Large intestine (tissue), 3 donors: ENCODE data around the gene R3HDM2. TPM values are rescaled to one million over a fixed set of nuclear protein-coding genes. Genes with fewer than 3 reads are reported as not detected.
"Not testable (repeated sequence)": the region's sequence is repeated elsewhere in the genome, so short reads cannot be mapped to it uniquely, and the experiment has no call there.

Experiments used
- DNase-seq, 2 donors: peaks; one replicate each; pipeline versions ENCODE4 v3.0.0 to v3.0.0-alpha.2; 2013
- H3K27ac ChIP-seq: one replicate; pipeline ENCODE4 v1.5.1; 2013; ENCODE audit warnings: low read length
- H3K27me3 ChIP-seq: 2 replicates; pipeline ENCODE4 v1.6.1; 2013; ENCODE audit warnings: low read length; ENCODE audit not compliant: control insufficient read depth, insufficient read depth
- H3K36me3 ChIP-seq: 2 replicates; pipeline ENCODE4 v1.6.1; 2013; ENCODE audit warnings: low read length; ENCODE audit not compliant: control insufficient read depth, insufficient read depth
- H3K4me1 ChIP-seq: one replicate; pipeline ENCODE4 v1.6.1; 2013; ENCODE audit warnings: low read length; ENCODE audit not compliant: control insufficient read depth, insufficient read depth
- H3K4me3 ChIP-seq: one replicate; pipeline ENCODE4 v1.5.1; 2013; ENCODE audit warnings: low read length
- H3K9me3 ChIP-seq: one replicate; pipeline ENCODE4 v1.6.1; 2013; ENCODE audit warnings: mild to moderate bottlenecking, low read depth, low read length, moderate library complexity; ENCODE audit not compliant: control insufficient read depth
- WGBS: methylation state at CpG from one replicate; pipeline ENCODE4 v1.1.5; 2013; ENCODE audit warnings: low lambda C conversion rate; ENCODE audit not compliant: insufficient coverage; 5-methylcytosine and 5-hydroxymethylcytosine counted together
- polyA plus RNA-seq: library from polyadenylated mRNA; unstranded; fragments of 120-200 nt; gene quantifications from one replicate; pipeline ENCODE4 v1.2.1, GENCODE V29; 2013

The R3HDM2 gene
- polyA plus RNA-seq, 1 donor = 64.2 TPM

DNA sequence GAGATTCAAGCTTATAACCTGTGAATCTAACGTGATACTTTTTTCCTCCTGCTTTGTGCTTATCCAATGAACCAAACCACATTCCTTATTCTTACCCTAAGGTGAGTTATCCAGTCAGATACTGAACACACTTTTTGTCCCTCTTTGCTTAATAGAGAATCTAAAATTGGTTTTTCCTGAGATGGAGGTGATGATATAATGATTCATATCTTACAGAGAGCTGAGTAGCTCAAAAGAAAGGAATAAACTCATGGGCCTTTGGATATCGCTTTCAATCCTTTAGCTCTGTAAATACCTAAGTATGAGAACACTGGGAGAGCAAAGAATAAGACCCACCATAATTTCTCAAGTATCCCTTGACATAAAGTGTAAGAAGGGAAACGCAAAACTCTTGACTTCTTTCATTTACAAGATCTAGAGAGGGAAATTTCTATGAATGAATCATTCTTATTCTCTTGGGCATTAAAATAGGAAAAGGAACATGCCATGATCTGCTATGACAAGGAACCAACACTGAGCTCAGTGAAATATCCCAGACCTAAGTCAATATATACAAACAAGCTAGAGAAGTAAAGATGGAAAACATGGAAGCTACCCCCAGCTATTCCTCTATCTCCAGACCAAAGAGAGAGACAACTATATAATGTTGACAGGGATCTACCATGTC lies 98.1 kb downstream of the R3HDM2 start:
- peaks cover 4% of the 10 kb centered on the region for H3K36me3 ChIP-seq
- H3K27ac ChIP-seq = no peak overlapping the region
- no peaks in the 10 kb centered on the region for H3K4me1 ChIP-seq
- DNase-seq = no peak
- no peaks in the 10 kb centered on the region for H3K9me3 ChIP-seq
- WGBS = 100% methylated on average over 3 of the region's 3 CpGs
- no peaks in the 10 kb centered on the region for H3K27me3 ChIP-seq
- H3K4me3 ChIP-seq = no peak overlapping the region

DNA sequence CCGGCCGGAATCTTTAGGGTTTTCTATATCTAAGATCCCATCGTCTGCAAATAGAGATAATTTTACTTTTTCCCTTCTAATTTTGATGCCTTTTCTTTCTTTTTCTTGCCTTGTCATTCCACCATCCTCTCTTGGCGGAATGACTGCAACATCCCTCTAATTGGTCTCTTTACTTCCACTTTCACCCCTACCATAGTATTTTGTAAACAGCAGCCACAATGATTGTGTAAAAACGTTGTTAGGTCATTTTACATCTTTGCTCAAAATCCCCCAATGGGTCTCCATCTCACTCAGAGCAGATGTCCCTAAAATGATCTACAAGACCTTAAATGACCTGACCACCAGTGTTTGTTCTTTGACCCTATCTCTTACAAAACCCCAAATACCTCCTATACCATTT lies 99.9 kb downstream of the R3HDM2 start:
- no peaks in the 10 kb centered on the region for H3K4me1 ChIP-seq
- 96% methylated on average over 4 of the region's 5 CpGs for WGBS
- no peak for DNase-seq
- H3K4me3 ChIP-seq = no peak overlapping the region
- H3K27ac ChIP-seq = no peak overlapping the region
- no peaks in the 10 kb centered on the region for H3K9me3 ChIP-seq
- no peaks in the 10 kb centered on the region for H3K27me3 ChIP-seq
- H3K36me3 ChIP-seq = peaks cover 4% of the 10 kb centered on the region

DNA sequence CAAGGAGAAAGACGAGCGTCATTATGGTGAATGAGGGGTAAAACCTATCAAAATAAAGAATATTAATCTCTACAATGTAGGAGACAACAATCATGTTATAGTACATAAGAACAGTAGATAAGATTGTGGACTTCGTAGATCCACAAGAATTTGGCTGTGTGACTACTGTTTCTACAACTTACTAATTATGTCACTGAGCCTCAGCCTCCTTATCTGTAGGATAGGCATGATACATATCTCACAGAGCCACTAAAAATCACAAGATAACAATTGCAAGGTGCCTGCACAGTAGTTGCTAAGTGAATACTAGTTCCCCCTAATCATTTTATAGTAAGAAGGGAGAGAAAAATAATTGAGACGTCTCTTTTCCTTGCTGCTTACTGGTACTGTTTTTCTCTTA lies 101.6 kb downstream of the R3HDM2 start:
- no peak for DNase-seq
- no peaks in the 10 kb centered on the region for H3K4me1 ChIP-seq
- H3K36me3 ChIP-seq = peaks cover 4% of the 10 kb centered on the region
- H3K4me3 ChIP-seq = no peak overlapping the region
- no peak overlapping the region for H3K27ac ChIP-seq
- WGBS = 80% methylated on average over 3 of the region's 4 CpGs
- no peaks in the 10 kb centered on the region for H3K27me3 ChIP-seq
- H3K9me3 ChIP-seq = no peaks in the 10 kb centered on the region

- Histone ChIP-seq H3K27me3 (no peaks in the 10 kb centered on the region), H3K9me3 (no peaks in the 10 kb centered on the region), H3K36me3 (peaks cover 5% of the 10 kb centered on the region), H3K4me3 (no peak overlapping the region), H3K27ac (no peak overlapping the region), H3K4me1 (no peaks in the 10 kb centered on the region)
- DNase-seq = no peak
Measured at GRCh38 chr12:57325395-57325794, 105.4 kb downstream of the R3HDM2 start.

GRCh38 chr12:57323416-57323815 lies 107.4 kb downstream of the R3HDM2 start:
- Histone ChIP-seq H3K4me3 (no peak overlapping the region), H3K36me3 (peaks cover 4% of the 10 kb centered on the region), H3K27me3 (no peaks in the 10 kb centered on the region), H3K27ac (no peak overlapping the region), H3K9me3 (no peaks in the 10 kb centered on the region), H3K4me1 (no peaks in the 10 kb centered on the region)
- no CpG with 5 or more reads among the region's 3 CpGs for WGBS
- no peak for DNase-seq

DNA sequence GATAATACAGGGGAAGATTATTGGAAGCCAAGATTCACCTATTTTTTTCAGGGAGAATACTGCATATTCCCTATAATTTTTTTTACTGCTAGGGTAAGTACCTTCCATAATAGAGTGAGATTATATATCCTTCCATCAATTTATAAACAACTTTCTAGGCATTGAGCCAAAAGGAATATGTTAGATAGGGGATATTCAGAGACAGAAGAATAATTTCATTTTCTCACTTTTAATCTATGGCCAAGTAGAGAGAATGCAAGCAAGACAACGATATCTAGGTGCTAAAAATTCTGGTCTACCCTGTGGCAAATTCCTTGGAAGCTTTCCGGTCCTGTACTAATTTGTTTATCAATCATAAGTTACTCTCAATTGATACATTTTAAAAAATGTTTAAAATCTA lies 110.2 kb downstream of the R3HDM2 start:
- H3K4me3 ChIP-seq = no peak overlapping the region
- H3K27ac ChIP-seq = no peak overlapping the region
- peaks cover 3% of the 10 kb centered on the region for H3K36me3 ChIP-seq
- 20% methylated on average over 1 of the region's 2 CpGs for WGBS
- no peak for DNase-seq
- H3K9me3 ChIP-seq = no peaks in the 10 kb centered on the region
- no peaks in the 10 kb centered on the region for H3K4me1 ChIP-seq
- H3K27me3 ChIP-seq = no peaks in the 10 kb centered on the region

DNA sequence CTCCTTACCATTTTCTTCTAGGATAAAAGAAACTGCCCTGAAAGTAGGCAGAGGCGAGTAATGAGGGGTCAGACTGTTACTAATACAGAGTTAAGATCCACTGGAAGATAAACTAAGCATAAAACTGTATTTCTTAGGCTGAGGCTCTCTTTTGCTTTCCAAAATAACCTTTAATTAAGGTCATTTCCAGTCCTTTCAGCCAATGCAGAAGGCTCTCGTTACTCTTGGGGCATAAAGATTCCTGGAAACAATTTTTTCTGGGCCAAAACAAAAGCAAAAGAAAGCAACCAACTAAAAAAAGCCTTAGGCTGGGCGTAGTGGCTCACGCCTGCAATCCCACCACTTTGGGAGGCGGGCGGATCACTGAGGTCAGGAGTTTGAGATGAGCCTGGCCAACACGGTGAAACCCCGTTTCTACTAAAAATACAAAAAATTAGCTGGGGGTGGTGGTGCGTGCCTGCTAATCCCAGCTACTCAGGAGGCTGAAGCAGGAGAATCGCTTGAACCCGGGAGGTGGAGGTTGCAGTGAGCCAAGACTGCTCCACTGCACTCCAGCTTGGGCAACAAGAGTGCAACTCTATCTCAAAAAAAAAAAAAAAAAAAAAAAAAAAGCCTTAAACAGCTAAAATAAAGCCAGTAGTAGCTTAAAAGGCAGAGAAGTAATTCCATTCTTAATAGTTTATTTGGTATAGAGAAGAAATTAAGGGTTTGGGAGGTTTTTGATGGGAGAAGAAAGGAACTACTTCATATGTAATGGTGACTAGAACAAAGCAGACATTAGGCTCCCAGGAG lies 111.0 kb downstream of the R3HDM2 start:
- H3K4me3 ChIP-seq = no peak overlapping the region
- no peaks in the 10 kb centered on the region for H3K9me3 ChIP-seq
- H3K36me3 ChIP-seq = peaks cover 3% of the 10 kb centered on the region
- H3K4me1 ChIP-seq = no peaks in the 10 kb centered on the region
- WGBS = 93% methylated on average over 3 of the region's 11 CpGs
- no peak overlapping the region for H3K27ac ChIP-seq
- no peak for DNase-seq
- H3K27me3 ChIP-seq = no peaks in the 10 kb centered on the region

GRCh38 chr12:57315681-57316080 lies 115.2 kb downstream of the R3HDM2 start:
- no peak for DNase-seq
- Histone ChIP-seq H3K9me3 (no peaks in the 10 kb centered on the region), H3K27ac (no peak overlapping the region), H3K27me3 (no peaks in the 10 kb centered on the region), H3K36me3 (no peaks in the 10 kb centered on the region), H3K4me1 (no peaks in the 10 kb centered on the region), H3K4me3 (no peak overlapping the region)
- WGBS = no CpG with 5 or more reads among the region's 7 CpGs

DNA sequence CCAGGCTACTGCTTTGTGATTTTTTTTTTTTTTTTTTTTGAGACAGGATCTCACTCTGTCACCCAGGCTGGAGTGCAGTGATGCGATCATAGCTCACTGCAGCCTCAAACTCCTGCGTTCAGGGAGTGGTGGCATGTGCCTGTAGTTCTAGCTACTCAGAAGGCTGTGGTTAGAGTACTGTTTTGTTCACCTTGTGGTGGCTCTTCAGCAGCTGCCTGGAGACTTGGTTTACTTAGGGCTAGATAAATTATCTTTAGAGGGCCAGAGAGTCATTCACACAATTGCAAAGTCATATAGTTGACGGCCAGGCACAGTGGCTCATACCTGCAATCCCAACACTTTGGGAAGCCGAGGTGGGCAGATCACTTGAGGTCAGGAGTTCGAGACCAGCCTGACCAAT lies 118.6 kb downstream of the R3HDM2 start:
- not testable (repeated sequence) for H3K36me3 ChIP-seq
- no CpG with 5 or more reads among the region's 5 CpGs for WGBS

GRCh38 chr12:57309420-57309819 lies 121.4 kb downstream of the R3HDM2 start:
- no peaks in the 10 kb centered on the region for H3K27me3 ChIP-seq
- peaks cover 8% of the 10 kb centered on the region for H3K36me3 ChIP-seq
- H3K4me1 ChIP-seq = no peaks in the 10 kb centered on the region
- H3K4me3 ChIP-seq = no peak overlapping the region
- no peak for DNase-seq
- 90% methylated on average over 2 of the region's 2 CpGs for WGBS
- H3K27ac ChIP-seq = no peak overlapping the region
- H3K9me3 ChIP-seq = no peaks in the 10 kb centered on the region

More for the DNA sequence above, 118.6 kb downstream of the R3HDM2 start:
- not testable (repeated sequence) for H3K27ac ChIP-seq, H3K9me3 ChIP-seq, DNase-seq, H3K4me1 ChIP-seq, H3K4me3 ChIP-seq, H3K27me3 ChIP-seq
